GM18519 (cell line): ENCODE results near the gene ZGRF1.
"Not testable (repeated sequence)": the region's sequence is repeated elsewhere in the genome, so short reads cannot be mapped to it uniquely, and the experiment has no call there.

Experiments used
- ATAC-seq: cut with Tn5 transposase; IDR thresholded peaks from one replicate; pipeline ENCODE4 v1.9.1; 2021; ENCODE audit warnings: mild to moderate bottlenecking, moderate library complexity; ENCODE audit not compliant: unreplicated experiment, low FRiP score

Gene ZGRF1

GRCh38 chr4:112645541-112646329 is 9.0 kb upstream of the ZGRF1 start:
- no peak for ATAC-seq

DNA sequence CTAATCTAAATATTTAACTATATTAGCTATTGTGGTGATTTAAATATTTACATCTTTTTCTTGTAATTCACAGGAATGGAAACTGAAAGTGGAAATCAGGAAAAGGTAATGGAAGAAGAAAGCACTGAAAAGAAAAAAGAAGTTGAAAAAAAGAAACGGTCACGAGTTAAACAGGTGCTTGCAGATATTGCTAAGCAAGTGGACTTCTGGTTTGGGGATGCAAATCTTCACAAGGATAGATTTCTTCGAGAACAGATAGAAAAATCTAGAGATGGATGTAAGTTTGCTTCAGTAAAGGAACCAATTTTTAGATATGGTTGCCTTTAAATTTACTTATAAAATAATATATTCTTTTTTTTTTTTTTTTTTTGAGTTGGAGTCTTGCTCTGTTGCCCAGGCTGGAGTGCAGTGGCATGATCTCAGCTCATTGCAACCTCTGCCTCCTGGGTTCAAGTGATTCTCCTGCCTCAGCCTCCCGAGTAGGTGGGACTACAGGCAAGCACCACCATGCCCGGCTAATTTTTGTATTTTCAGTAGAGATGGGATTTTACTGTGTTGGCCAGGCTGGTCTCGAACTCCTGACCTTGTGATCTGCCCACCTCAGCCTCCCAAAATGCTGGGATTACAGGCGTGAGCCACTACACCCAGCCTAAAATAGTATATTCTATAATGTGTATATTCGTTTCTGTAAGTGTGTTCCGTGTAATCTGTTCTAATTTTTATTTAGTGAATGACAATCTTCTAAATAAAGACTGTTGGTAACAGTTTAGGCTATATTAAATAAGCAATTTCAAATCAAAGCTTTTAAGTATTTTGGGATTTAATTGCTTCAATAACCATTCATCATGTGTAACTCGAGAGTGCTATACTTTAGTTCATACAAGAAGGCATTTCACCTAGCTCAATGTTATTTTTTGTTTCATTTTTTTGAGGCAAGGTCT is 8.2 kb upstream of the ZGRF1 start:
- not testable (repeated sequence) for ATAC-seq

DNA sequence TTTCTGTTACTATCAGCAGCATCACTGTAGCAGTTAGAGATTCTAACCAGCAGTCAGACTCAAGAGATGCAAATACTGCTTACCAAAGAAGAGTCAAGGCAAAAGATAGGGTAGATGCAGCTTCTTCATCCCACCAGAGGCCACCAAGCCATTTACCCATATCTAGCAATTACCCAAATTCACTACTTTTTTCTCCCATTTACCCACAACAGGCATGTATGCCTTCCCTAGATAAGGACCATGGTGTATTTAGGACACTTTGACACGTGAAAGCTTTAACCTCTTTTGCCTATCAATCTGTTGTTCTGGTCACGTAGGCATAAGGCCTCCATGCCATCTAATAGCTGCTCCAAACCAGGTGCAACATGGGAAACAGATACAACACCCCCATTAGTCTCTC is 5.8 kb upstream of the ZGRF1 start:
- no peak for ATAC-seq

- no peak for ATAC-seq
Measured at GRCh38 chr4:112637552-112637866, 800 bp upstream of the ZGRF1 start.

- ATAC-seq: no peak
Measured at GRCh38 chr4:112633477-112634235, 3.1 kb downstream of the ZGRF1 start.

DNA sequence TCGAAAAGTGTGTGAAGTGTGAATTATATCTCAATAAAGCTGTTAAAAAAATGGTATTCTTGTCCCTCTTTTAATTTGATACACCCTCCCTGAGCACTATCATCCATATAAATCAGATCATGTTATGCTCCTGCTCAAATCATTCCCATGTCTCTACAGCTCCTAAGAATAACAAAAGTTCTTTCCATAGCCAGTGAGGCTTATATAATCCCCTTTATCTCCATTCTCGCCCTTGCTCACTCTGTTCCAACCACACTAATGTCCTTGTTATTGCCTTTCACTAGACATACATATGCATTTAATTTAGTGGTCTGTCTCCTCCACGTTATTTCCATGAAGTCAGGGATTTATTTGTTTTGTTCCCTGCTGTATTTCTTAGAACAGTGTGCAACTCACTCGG is 10.5 kb downstream of the ZGRF1 start:
- no peak for ATAC-seq

- no peak for ATAC-seq
Measured at GRCh38 chr4:112616984-112617383, 19.7 kb downstream of the ZGRF1 start.

- not testable (repeated sequence) for ATAC-seq
Measured at GRCh38 chr4:112612814-112613213, 23.9 kb downstream of the ZGRF1 start.

DNA sequence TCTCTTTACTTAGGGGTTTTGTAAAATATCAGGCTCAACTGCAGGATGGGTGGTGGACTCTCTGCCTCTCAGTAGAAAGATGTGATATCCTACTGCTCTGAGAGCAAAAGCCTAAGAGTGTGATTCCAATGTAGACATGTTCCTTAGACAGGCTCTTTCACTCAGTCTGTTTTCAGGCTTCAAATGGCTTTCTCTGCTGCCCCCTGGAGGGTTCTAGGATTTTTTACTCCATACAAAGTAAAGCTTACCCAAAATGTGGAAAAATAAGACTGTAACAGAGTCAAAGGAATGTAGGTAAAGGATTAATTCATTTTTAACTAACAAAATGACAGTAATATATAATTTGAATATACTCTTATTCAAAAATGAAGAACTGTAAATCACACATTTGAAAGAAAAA is 32.1 kb downstream of the ZGRF1 start:
- ATAC-seq: no peak

DNA sequence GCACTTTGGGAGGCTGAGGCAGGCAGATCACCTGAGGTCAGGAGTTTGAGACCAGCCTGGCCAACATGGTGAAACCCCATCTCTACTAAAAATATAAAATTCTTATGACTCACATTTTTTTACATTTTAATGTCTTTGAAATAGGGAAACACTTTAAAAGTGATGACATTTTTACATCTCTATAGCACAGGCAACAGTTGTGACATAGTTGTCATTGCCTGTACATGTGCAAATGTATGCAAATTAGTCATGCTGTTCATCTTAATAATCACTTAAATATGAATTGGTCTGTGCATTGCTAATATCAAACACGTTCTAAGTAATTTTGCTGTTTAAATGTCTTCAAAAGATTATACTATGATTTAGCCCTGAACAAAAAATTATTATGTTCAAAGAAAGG is 41.7 kb downstream of the ZGRF1 start:
- no peak for ATAC-seq

- ATAC-seq: peak; percentile 76
Measured at GRCh38 chr4:112593438-112594133, 43.1 kb downstream of the ZGRF1 start.

GRCh38 chr4:112592717-112593116 is 44.0 kb downstream of the ZGRF1 start:
- no peak for ATAC-seq

DNA sequence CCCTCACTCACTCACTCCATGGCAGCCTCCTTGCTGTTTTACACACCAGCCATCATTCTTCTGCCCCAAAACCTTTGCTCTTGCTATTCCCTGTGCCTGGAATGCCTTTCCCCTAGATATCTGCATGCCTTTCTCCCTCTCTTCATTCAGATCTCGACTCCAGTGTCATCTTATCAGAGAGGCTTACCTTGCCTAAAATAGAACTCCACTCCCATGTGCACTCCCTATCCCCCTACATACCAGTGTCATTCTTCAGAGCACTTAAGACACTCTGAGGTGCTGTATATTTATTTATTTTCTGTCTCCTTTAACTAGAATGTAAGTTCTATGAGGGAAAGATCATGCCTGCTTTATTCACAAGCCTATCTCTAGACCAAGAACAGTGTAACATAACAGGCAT is 45.1 kb downstream of the ZGRF1 start:
- ATAC-seq: no peak

- no peak for ATAC-seq
Measured at GRCh38 chr4:112589206-112589605, 47.5 kb downstream of the ZGRF1 start.

DNA sequence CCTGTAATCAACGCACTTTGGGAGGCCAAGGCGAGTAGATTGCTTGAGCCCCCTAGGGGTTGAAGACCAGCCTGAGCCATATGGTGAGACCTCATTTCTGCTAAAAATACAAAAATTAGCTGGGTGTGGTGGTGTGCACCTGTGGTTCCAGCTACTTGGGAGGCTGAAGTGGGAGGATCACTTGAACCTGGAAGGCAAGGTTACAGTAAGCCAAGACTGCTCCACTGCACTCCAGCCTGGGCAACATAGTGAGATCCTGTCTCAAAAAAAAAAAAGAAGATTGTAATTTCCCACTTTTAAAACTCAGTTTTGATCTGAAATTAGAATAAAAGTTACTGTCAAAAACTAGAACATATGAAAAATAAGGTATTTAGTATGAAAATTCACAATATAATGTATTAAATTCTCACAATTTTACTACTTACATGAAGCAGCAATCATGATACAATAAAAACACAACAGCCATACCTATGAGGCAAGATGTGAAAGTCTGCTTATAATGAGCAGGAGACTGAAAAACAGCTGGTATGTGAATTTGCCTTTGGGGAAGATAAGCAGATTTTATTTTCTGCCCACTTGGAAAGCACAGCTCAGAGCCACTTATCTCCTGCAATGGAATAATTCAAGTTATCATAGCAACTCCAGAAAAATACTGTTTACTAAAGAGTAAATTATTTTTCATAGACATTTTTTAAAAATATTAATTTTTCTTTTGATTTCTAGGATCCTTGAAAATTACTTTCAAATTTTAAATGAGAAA is 50.6 kb downstream of the ZGRF1 start:
- no peak for ATAC-seq

GRCh38 chr4:112567536-112567935 is 69.2 kb downstream of the ZGRF1 start:
- ATAC-seq: no peak

DNA sequence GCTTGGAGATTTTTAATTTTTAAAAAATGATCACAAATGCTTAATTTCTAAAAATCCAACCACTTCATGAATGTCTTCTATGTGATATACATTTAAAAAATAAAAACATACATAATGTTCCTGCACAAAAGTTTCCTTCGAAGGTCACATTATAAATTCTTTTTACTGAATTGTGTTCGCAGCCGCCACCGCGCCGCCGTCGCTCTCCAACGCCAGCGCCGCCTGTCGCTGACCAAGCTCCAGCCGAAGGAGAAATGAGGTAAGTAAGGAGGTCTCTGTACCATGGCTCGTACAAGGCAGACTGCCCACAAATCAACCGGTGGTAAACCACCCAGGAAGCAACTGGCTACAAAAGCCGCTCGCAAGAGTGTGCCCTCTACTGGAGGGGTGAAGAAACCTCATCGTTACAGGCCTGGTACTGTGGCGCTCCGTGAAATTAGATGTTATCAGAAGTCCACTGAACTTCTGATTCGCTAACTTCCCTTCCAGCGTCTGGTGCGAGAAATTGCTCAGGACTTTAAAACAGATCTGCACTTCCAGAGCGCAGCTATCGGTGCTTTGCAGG is 71.9 kb downstream of the ZGRF1 start:
- ATAC-seq: no peak

GRCh38 chr4:112563431-112564200 is 73.1 kb downstream of the ZGRF1 start:
- ATAC-seq: no peak
